COR-L47 (cell line): Measurements from ENCODE around the gene MTNR1B.
A peak's percentile ranks its signal among the peaks of the same experiment; 100 is the strongest.

Experiments
- DNase-seq: peaks from one replicate; lab custom pipeline; 2025; lab: John Stamatoyannopoulos, UW

The MTNR1B gene

DNA sequence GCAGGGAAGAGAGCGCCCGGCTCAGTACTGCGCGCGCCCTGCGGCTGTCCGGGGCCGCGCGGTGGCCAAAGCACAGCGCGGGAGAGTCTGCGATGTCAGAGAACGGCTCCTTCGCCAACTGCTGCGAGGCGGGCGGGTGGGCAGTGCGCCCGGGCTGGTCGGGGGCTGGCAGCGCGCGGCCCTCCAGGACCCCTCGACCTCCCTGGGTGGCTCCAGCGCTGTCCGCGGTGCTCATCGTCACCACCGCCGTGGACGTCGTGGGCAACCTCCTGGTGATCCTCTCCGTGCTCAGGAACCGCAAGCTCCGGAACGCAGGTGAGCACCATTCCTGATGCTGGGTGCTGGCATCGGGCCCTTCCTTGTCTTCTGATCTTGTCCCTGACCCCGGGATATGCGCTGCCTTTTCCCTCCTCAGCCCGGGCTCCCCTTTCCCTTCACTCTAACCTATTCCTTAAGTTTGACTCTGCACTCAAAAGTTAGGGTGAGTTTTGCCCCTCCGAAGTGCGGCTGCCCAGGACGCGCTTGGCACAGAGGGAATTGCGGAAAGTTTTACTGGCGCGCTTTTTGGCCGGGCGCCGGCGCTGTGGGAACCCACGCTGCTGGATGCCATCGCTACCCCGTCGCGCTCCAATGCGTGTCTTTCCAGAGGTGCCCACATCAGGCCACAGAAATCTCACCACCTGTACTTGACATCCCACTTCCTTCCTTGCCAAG is at the start of gene MTNR1B:
MTNR1B (plus strand) TSS at position 18 of the 714 bp plus-strand sequence; CDS start at position 93, 75 bp downstream.
- no peak for DNase-seq

DNA sequence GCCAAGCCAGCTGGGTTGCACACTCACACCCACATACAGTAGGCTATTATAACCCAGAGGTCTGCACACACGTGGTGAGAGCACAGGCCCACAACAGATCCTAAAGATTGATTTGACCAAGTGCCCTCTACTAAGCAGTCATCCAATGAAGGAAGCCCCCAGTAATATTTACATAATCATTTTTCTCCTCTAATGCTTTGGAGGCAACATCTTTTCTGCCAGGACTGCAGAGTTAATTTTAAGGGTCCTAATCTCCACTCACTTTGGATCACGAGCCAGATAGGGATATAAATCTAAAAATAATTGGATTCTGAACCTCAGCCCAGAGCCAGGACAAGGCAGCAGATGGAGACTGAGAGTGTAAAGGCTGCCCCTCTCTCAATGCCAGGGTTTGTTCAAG is 49.1 kb upstream of the MTNR1B start:
- no peak for DNase-seq

DNA sequence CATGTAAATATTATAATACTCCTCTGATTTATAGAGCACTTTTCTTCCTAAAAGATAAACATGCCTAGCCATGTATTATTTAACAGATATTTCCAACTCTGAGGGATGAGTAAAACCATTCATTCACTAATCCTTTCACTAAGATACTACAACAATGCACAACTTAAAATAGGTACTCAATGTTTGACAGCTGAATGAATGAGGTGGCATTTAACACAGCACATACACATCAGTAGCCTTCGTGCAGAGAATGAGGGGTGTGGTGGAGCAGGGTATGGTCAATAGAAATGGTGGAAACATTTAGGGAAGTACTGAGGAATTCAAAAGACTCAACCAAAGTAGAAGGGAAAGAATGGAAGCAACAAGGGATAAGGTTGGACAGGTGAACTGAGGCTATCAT is 46.7 kb upstream of the MTNR1B start:
- DNase-seq, result no peak

DNA sequence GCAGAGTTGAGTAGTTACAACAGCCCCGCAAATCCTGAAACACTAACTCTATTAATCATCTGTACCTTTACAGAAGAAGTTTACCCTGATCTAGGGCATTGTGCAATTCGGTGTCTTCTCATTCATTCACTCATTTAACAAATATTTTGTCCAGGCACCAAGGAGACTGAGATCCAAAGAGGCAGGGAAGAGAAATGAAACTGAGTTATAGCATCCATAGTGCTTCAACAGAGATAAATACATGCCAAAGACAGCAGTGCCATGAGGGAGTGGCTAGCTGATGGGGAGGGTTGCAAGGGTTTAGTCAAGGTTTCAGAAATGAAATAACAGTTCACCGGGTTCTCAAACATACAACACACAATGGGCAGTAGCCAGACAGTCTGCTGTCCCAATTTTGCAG is 40.2 kb upstream of the MTNR1B start:
- DNase-seq, result no peak

DNA sequence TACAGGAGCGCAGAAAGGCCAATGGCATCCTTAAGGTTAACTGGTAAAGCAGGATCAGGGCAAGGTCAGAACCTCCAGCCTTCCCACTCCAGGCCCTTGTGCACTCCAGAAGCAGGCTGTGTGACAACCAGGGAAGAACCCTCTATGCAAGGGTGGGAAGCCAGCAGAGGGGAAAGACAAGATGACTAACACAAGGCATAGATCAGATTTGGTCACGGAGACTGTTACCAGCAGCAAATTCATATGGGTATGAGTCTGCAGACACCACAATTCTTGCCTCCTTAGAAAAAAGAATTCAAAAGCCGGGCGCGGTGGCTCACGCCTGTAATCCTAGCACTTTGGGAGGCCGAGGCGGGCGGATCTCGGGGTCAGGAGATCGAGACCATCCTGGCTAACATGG is 39.8 kb upstream of the MTNR1B start:
- no peak for DNase-seq

DNA sequence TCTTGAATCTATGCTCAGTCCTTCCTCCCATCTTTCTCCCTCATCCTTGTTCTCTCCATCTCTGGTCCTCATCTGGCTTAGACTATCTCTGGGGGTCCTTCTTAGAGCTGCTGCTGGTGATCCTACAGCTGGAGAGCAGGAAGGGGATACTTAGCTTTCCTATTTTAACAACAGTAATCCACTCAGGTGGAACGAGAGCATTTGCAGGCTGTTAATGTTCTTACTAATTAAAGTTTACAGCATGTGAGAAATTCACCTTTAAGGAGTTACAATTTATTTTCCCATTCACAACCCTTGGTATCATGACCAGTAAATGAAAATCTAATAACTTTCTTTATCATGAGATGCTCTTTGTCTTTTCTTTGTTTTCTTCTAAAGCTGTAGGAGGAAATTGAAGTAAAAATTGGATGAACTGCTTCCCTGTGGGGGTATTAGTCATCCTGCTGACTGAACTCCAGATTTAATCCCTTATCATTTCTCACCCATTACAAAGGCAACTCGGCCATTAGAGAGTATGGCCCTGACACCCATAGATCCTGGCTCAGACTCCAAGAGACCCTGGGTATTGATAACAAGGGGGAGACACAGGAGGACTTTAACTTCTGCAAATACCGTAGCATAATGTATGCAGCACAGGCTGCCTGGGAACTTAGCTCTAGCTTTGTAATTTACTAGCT is 37.6 kb upstream of the MTNR1B start:
- DNase-seq, result no peak

DNA sequence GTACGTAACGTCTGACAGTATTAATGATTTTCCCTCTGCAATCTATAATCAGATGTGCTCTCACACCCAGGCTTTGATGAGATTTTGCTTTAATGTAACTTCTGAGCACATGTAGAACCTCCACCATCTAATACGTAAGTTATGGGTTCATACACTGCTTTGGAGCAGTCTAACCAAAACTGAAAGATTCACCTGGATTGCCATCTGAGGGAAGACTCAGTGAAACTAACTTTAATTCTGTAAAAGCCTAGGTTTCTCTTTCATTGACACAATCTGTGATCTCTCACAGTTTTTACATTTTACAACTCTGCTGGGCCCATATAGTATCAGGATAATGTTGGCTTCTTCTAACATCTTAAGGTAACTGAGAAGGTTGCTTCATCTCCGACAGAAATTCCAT is 30.1 kb upstream of the MTNR1B start:
- no peak for DNase-seq

DNA sequence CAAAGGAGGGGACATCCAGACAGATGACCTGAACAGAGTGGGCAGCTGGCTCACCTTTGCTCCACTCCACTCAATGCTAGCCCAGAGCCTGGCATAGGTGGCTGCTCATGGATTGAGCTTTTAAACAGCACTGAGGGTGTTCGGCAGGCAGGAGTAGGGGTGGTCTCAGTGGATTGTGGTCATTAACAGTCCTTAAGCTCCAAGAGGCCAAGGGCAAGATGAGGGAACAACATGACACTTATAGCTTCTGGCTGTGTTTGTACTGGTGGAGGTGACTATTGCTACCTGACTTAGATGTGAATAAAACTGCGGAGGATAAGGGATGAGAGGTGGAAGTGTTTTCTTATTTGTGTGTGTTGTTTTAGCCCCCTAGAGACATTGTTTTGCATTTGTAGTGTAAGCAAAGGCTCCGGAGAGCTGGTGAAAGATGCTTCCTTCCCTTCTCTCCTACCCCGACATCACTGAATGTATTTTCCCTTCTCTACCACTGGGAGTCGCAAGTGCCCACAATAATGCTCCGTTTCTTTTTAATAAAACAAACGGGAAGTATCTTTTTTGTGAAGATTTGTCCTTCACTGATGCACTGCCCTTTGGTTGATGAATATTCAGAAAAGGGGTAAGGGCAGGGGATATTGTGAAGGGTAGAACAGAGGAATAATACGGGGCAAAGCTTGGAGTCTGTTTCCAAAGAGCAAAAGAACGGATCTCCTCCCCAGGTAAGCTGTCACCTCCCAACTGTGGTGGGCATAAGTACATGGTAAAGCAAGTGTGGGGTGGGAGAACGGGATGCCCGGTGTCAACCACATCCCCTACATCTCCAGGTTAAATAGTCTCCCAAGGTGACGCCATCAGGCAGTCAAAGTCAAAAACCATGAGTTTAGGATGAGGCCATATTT is 27.5 kb upstream of the MTNR1B start:
- DNase-seq, result no peak

DNA sequence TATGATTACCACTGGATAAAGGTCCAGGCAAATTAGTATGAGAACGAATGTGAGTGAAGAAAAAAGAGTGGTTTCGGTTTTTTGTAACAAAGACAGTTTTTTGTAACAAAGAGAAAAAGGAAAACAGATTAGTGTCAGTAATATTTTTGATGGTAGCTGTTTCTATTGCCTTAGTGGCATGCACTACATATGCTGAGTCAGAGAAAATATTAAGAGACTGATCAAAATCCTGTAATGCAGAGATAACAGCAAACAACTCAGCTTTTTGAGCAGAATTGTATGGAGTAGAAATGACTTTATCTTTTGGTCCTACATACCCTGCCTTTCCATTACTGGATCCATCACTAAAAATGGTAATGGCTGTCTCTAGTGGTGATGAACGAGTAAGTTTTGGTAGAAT is 22.7 kb upstream of the MTNR1B start:
- DNase-seq, result no peak

DNA sequence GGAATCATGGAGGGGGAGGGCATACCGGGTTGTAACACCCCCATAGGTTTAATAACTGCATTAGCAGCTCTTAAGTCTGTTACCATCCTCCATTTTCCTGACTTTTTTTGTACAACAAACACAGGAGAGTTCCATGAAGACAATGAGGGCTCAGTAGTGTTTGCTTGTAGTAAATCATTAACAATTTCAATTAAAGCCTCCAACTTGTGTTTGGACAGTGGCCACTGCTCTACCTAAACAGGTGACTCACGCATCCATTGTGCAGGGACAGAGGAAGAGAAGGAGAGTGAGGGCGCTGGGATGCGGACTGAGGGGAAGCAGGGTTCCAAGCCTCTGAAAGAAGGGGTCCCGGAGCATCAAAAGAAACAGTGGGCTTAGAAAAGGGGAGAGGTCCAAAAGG is 21.3 kb upstream of the MTNR1B start:
- no peak for DNase-seq

DNA sequence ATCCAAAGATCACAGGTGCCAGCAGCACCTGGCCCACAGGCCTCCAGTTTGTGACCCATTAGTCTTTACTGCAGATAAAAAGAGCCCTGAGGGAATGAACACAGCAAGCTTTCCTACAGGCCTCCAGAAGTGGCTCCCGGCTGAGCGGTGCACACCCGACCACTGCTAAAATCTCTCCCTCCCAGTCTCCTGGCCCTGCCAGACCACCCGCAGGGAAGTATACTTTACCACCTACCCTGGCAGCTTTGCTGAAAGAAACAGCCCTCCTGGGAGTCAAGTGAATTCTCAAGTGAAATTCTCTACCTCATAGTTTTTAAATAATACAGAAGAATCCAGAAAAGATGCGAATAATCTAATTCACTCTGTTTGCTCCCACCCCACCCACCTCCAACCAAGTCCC is 15.4 kb upstream of the MTNR1B start:
- DNase-seq, result peak; percentile 14

DNA sequence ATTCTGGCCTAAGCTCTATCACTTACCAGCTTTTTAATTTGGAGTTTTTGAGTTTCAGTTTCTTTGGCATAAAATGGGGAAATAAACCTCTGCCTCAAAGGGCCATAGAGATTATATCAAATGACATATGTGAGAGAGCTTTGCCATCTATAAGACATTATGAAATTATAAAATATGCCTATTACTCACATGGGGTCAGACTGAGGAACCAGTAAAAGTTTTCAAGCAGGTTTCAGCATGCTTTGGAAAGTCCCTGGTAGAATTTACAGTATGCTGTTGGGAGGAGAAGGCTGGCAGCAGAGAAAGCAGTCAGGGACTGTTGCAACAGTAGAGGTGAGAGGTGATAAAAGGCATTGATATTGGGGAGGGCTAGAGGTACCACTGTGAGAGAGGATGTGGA is 13.6 kb upstream of the MTNR1B start:
- no peak for DNase-seq

DNA sequence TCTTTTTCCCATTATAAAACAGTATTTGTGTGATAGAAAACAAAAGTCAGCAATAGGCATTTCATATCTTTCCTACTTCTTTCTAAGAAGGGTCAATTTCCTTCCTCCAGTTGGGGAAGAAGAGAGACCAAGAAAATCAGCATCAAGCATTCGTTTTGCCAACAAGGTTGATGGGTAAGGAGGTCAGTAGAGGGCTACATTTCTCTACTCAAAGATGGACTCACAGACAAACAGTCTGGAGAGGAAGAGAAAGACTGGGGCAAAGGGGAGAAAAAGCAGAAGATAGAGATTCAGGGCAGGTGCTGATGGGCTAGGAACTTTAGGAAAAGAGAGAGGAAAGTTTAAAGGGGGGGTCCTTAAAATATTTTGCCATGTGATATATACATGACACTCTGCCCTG is 8.6 kb upstream of the MTNR1B start:
- DNase-seq, result no peak

DNA sequence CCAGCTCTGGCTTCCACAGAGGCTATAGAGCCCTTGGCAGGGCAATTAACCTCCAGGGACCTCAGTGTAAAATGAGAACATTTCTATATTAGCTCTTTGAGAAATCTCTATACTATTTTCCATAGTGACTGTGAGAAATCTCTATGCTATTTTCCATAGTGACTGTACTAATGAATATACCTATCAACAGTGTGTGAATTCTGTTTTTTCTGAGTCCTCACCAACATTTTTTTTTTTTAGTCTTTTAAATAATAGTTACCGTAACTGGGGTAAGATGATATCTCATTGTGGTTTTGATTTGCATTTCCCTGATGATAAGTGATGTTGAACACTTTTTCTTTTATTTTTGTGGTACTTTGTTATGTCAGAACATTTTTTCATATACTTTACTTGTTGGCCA is 7.0 kb upstream of the MTNR1B start:
- no peak for DNase-seq

DNA sequence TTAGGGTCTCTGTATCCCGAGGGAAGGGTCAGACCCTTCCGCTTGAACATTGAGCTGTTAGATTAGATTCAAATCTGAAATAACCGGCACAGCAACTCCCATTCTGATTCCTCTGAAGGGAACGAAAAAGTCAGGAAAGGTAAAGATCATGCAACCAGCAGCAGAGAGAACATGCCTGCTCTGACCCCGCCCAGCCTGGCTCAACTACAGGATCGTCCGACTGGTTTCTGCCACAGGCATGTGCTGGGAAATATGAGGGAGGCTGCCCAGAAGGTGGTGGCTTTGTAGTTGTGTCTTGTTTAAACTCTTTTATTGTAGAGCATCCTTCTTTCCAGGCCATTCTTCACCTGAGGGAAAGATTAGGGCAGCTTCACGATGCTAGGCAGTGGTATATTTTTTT is 5.0 kb upstream of the MTNR1B start:
- DNase-seq, result no peak

DNA sequence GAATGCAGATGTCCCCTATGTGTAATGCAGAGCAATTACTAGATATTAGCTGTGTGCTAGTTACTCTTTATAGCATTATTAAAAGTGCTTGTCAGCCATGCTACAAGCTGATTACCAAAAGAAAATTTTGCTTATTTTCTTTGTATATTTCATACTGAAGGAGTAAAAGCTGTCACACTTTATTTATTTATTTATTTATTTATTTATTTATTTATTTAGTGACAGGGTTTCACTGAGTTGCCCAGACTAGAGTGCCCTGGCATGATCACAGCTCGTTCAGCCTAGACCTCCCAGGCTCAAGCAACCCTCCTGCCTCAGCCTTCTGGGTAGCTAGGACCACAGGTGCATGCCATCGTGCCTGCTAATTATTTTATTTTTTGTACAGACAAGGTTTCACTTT is 4.3 kb upstream of the MTNR1B start:
- DNase-seq, result no peak

DNA sequence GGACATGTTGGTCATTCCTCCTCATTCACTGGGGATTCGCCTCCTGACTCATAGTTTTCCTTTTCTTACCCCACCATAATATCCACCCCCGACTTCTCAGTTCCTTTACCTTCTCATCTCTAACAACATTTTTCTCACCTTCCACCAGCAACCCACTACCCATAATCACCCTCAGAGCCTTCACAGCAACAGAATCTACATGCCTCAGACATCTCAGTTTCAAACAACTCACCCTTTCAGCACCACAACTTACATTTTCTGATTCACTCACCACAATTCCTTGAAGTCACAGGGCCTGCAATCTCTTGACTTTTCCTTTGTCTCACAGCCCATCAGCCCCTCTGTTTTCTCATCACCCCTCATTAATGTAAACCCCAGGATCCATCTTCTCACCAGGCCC is 2.3 kb upstream of the MTNR1B start:
- DNase-seq, result no peak

DNA sequence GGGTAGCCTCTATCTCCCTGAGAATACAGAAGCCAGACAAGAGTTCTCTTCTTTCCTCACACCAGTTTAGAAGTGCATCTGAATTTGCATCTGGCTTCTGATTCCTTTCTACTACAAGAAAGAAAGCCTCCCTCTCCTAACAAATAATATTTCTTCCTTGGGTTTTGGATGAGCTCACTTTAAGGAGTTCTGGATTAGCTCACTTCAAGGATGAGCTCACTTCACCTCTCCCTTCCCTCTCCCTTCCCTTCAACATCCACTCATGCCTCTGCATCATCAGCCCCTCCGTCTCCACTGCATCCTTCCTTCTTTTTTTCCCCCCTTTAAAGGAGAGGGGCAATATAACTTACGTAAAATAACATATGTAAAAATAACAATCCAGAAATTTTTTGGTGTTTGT is 1.6 kb upstream of the MTNR1B start:
- no peak for DNase-seq

DNA sequence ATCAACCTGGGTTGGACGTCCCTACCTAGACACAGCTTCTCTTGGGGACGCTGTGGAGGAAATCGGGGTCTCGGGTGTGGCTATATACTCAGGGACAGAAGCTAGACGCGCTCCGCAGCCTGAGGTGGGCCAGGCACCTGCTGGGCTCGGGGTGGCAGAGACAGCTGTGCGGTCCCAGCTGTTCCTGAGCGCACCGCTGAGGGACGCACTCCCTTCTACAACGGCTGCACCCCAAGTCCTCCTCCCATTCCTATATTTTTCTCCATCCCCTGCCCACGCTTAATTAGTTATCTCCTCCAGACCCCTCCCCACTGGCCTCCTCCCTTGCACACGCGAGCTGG is 188 bp upstream of the MTNR1B start:
- DNase-seq, result no peak

DNA sequence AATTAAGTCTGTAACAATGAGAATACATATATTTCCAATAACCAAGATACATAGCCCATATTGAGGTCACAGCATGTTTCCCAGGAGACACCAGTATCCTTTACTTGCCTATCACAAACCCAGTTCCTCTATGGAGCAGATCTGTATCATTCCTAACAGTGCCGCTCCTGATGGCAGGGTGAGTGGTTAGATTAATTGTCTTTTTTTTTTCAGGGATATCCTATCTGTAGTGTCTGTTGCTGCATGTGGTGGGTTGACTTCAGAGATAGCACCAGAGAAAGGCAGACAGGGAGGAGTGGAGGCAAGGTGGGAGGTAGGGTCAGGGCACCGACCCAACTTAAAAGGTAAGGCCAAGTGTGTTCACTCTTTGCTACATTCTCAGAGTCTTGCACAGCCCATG is 2.8 kb downstream of the MTNR1B start:
- no peak for DNase-seq

DNA sequence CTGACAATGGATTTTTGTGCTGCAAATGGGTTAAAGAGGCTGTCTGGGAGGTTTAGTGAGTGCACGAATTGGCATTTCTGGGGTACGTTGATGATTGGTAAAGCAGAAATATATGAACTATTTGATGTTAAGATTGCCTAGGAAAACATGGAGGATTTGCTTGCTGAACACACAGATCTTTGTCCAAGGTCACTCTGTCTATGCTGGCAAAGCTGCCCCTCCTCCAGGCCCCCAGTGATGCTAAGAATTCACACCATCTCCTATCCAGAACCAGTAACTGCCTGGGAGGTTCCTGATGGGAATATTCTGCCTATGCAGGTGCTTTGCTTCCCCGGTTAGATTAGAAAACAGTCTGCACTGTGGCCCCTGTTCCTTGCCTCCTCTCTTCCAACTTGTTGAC is 5.8 kb downstream of the MTNR1B start:
- no peak for DNase-seq

DNA sequence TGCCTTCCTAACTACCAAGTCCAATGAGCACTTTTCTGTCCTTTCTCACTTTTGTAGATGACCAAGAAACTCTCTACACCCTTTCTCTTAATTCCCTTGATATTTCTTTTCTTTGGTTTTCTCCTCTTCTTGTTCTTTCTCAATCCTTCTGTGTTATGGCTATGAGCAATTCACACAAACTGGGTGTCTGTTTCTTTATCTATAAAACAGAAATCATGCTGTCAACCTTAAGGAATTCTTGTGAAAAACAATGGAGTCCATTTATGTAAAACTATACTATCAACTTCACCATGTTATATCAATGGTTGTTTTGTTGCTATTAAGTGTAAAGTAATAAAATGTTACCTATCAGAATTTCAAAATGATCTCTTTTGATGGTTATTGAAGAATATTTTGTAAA is 7.2 kb downstream of the MTNR1B start:
- no peak for DNase-seq

DNA sequence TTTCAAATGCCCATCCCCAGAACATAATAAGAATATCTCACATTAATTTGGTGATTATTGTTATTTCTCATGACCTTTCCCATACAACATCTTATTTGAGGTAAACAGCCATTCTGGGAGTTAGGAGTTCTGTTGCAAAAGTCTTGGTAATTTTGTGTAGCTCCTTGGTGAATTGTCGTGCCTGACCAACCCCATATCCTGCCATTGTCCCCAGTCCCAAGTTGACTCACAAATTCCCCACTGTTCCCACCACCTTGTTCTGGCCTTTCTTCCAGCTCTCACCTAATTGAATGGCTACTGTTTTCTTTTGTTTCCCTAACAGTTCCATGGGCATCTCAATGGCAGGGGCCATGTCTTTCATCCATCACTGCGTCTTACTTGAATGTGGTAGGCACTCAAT is 8.0 kb downstream of the MTNR1B start:
- no peak for DNase-seq
